Neural cell (in vitro differentiated cells): Measurements from ENCODE around the gene GRAMD1B. TPM values are rescaled to one million over a fixed set of nuclear protein-coding genes. Genes with fewer than 3 reads are reported as not detected.

ENCODE experiments used
- H2AFZ ChIP-seq: fragments of 200-600, 300-800 bp; sonication (generic), shearing (Covaris generic); 2 replicates; pipeline ENCODE4 v1.6.0; 2014; ENCODE audit warnings: low read depth, mild to moderate bottlenecking, antibody characterized with exemption, low read length, moderate library complexity
- H3F3A ChIP-seq: fragments of 200-600 bp; shearing (Covaris generic); 2 replicates; pipeline ENCODE4 v1.6.1; 2016; ENCODE audit warnings: mild to moderate bottlenecking, moderate library complexity, mixed read lengths, antibody characterized with exemption, low read length; ENCODE audit not compliant: insufficient read depth, poor library complexity, severe bottlenecking
- H3K27ac ChIP-seq: fragments of 200-600, 300-800 bp; sonication (generic), shearing (Covaris generic); 2 replicates; pipeline ENCODE4 v1.5.1; 2014; ENCODE audit warnings: mild to moderate bottlenecking, low read length, moderate library complexity
- H3K27me3 ChIP-seq: fragments of 300-800, 200-600 bp; sonication (generic), shearing (Covaris generic); 2 replicates; pipeline ENCODE4 v1.6.0; 2014; ENCODE audit warnings: mild to moderate bottlenecking, low read depth, low read length, moderate library complexity; ENCODE audit not compliant: insufficient read depth
- H3K36me3 ChIP-seq: fragments of 300-800, 200-600 bp; sonication (generic), shearing (Covaris generic); 2 replicates; pipeline ENCODE4 v1.5.1; 2014; ENCODE audit warnings: mild to moderate bottlenecking, antibody characterized with exemption, low read length, moderate library complexity; ENCODE audit not compliant: insufficient read depth
- H3K4me2 ChIP-seq: fragments of 300-800, 200-600 bp; sonication (generic), shearing (Covaris generic); 2 replicates; pipeline ENCODE4 v1.6.0; 2014; ENCODE audit warnings: mild to moderate bottlenecking, low read length
- H3K4me3 ChIP-seq: fragments of 300-800, 200-600 bp; sonication (generic), shearing (Covaris generic); 2 replicates; pipeline ENCODE4 v1.5.1; 2014; ENCODE audit warnings: mild to moderate bottlenecking, low read length, moderate library complexity
- H3K79me2 ChIP-seq: fragments of 200-600 bp; shearing (Covaris generic); replicated peaks from 2 replicates; pipeline ENCODE4 v1.6.0; 2014; ENCODE audit warnings: mild to moderate bottlenecking, low read length, moderate library complexity; ENCODE audit not compliant: insufficient read depth
- H3K9ac ChIP-seq: fragments of 300-800, 200-600 bp; sonication (generic), shearing (Covaris generic); 2 replicates; pipeline ENCODE4 v1.6.1; 2016; ENCODE audit warnings: mild to moderate bottlenecking, low read length, mixed read lengths
- H3K9me2 ChIP-seq: fragments of 200-600 bp; shearing (Covaris generic); 2 replicates; pipeline ENCODE4 v1.6.1; 2016; ENCODE audit warnings: mild to moderate bottlenecking, low read length, mixed read lengths; ENCODE audit not compliant: insufficient read depth
- H3K9me3 ChIP-seq: fragments of 200-600, 300-800 bp; sonication (generic), shearing (Covaris generic); 2 replicates; pipeline ENCODE4 v1.6.1; 2016; ENCODE audit warnings: mild to moderate bottlenecking, mixed run types, low read length, moderate library complexity, mixed read lengths
- H4K20me1 ChIP-seq: fragments of 200-600 bp; shearing (Covaris generic); 2 replicates; pipeline ENCODE4 v1.6.1; 2016; ENCODE audit warnings: mild to moderate bottlenecking, mixed run types; ENCODE audit not compliant: insufficient read depth
- CTCF ChIP-seq: fragments of 450-650 bp; IDR thresholded peaks from 2 replicates; pipeline ENCODE4 v1.5.1; 2014; ENCODE audit warnings: antibody characterized with exemption, mild to moderate bottlenecking, moderate library complexity; ENCODE audit not compliant: poor library complexity, severe bottlenecking
- EP300 ChIP-seq: fragments of 450-650 bp; conservative IDR thresholded peaks from 2 replicates; pipeline ENCODE4 v1.6.1; 2014; ENCODE audit warnings: antibody characterized with exemption, mild to moderate bottlenecking, moderate library complexity; ENCODE audit not compliant: poor library complexity, severe bottlenecking
- EZH2 ChIP-seq: fragments of 200-600, 300-800 bp; shearing (Covaris generic), sonication (generic); IDR thresholded peaks from 2 replicates; pipeline ENCODE4 v1.6.1; 2014; ENCODE audit warnings: antibody characterized with exemption, low read length, borderline replicate concordance, mild to moderate bottlenecking; ENCODE audit not compliant: insufficient read depth, poor library complexity, severe bottlenecking
- MXI1 ChIP-seq: fragments of 450-650 bp; conservative IDR thresholded peaks from 2 replicates; pipeline ENCODE4 v1.6.1; 2014; ENCODE audit warnings: antibody characterized with exemption, mild to moderate bottlenecking; ENCODE audit not compliant: poor library complexity, severe bottlenecking
- POLR2AphosphoS5 ChIP-seq: IDR thresholded peaks from 2 replicates; pipeline ENCODE4 v1.6.1; 2012
- RAD21 ChIP-seq: fragments of 450-650 bp; conservative IDR thresholded peaks from 2 replicates; pipeline ENCODE4 v1.6.1; 2014; ENCODE audit warnings: antibody characterized with exemption, mild to moderate bottlenecking, moderate library complexity
- SMC3 ChIP-seq: fragments of 450-650 bp; conservative IDR thresholded peaks from 2 replicates; pipeline ENCODE4 v1.6.1; 2014; ENCODE audit warnings: antibody characterized with exemption, mild to moderate bottlenecking, moderate library complexity; ENCODE audit not compliant: poor library complexity
- TAF1 ChIP-seq: IDR thresholded peaks from 2 replicates; pipeline ENCODE4 v1.6.1; 2012; ENCODE audit warnings: low read depth
- polyA plus RNA-seq: library from polyadenylated mRNA; depleted of rRNA; stranded (reverse); fragments of >200 nt; gene quantifications from 2 replicates; pipeline ENCODE4 v1.2.3, GENCODE V29; 2014
- TF ChIP-seq, protein P1 (sequence below): IDR thresholded peaks from 2 replicates; pipeline ENCODE4 v1.6.1; 2012; ENCODE audit warnings: borderline replicate concordance

The GRAMD1B gene
- polyA plus RNA-seq, 1 donor from 2014 or later = 1.5 TPM

DNA sequence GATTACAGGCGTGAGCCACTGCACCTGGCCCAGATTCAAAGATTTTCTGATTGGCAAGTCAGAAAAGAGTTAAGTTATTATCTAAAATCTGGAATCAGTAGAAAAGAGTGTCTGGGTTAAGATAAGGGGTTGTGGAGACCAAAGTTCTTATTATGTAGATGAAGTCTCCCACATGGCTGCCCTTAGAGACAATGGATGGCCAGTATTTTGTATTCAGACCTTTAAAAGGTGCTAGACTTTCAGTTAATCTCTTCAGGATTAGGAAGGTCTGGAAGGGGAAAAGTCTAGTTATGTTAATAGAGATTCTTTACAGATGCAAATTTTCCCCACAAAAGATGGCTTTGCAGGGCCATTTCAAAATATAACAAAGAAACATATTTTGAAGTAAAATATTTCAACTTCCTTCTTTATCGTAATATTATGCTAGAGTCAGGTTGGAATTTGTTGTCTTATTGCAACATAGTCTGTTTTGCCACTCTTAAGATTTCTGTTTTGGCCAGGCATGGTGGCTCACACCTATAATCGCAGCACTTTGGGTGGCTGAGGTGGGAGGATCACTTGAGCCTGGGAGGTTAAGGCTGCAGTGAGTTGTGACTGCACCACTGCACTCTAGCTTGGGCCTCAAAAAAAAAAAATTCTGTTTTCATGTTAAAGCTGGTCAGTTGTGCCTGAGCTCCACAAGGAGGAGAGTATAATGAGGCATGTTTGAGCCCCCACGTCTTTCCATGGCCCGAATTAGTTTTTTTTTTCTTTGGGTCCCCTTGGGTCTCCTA, 14.0 kb downstream of the GRAMD1B start:
- H3K9ac ChIP-seq = no peak overlapping the region

GRCh38 chr11:123448823-123449222, 18.8 kb downstream of the GRAMD1B start:
- H3K9me2 ChIP-seq = no peaks in the 10 kb centered on the region
- H3K4me3 ChIP-seq = no peak overlapping the region
- TF ChIP-seq CTCF (no peak), SMC3 (no peak), POLR2AphosphoS5 (no peak), RAD21 (no peak), EZH2 (no peak), EP300 (no peak), TAF1 (no peak)
- no peak overlapping the region for H3K9ac ChIP-seq
- H2AFZ ChIP-seq = no peak overlapping the region
- no peaks in the 10 kb centered on the region for H3F3A ChIP-seq
- no peaks in the 10 kb centered on the region for H4K20me1 ChIP-seq
- H3K36me3 ChIP-seq = no peaks in the 10 kb centered on the region
- no peak overlapping the region for H3K27ac ChIP-seq
- H3K9me3 ChIP-seq = no peaks in the 10 kb centered on the region
- no peaks in the 10 kb centered on the region for H3K27me3 ChIP-seq
- H3K79me2 ChIP-seq = no peaks in the 10 kb centered on the region
- H3K4me2 ChIP-seq = no peak overlapping the region

More for the DNA sequence above, 14.0 kb downstream of the GRAMD1B start:
- Histone ChIP-seq H3K4me2 (no peak overlapping the region), H4K20me1 (no peaks in the 10 kb centered on the region), H3F3A (no peaks in the 10 kb centered on the region), H3K27me3 (no peaks in the 10 kb centered on the region), H3K79me2 (no peaks in the 10 kb centered on the region), H3K27ac (no peak overlapping the region), H3K9me2 (no peaks in the 10 kb centered on the region), H2AFZ (no peak overlapping the region), H3K9me3 (no peaks in the 10 kb centered on the region), H3K36me3 (no peaks in the 10 kb centered on the region), H3K4me3 (no peak overlapping the region)
- TF ChIP-seq EP300 = no peak
- TF ChIP-seq, protein P1, sequence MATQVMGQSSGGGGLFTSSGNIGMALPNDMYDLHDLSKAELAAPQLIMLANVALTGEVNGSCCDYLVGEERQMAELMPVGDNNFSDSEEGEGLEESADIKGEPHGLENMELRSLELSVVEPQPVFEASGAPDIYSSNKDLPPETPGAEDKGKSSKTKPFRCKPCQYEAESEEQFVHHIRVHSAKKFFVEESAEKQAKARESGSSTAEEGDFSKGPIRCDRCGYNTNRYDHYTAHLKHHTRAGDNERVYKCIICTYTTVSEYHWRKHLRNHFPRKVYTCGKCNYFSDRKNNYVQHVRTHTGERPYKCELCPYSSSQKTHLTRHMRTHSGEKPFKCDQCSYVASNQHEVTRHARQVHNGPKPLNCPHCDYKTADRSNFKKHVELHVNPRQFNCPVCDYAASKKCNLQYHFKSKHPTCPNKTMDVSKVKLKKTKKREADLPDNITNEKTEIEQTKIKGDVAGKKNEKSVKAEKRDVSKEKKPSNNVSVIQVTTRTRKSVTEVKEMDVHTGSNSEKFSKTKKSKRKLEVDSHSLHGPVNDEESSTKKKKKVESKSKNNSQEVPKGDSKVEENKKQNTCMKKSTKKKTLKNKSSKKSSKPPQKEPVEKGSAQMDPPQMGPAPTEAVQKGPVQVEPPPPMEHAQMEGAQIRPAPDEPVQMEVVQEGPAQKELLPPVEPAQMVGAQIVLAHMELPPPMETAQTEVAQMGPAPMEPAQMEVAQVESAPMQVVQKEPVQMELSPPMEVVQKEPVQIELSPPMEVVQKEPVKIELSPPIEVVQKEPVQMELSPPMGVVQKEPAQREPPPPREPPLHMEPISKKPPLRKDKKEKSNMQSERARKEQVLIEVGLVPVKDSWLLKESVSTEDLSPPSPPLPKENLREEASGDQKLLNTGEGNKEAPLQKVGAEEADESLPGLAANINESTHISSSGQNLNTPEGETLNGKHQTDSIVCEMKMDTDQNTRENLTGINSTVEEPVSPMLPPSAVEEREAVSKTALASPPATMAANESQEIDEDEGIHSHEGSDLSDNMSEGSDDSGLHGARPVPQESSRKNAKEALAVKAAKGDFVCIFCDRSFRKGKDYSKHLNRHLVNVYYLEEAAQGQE = no peak
- TF ChIP-seq POLR2AphosphoS5 = no peak
- no peak for TF ChIP-seq SMC3

DNA sequence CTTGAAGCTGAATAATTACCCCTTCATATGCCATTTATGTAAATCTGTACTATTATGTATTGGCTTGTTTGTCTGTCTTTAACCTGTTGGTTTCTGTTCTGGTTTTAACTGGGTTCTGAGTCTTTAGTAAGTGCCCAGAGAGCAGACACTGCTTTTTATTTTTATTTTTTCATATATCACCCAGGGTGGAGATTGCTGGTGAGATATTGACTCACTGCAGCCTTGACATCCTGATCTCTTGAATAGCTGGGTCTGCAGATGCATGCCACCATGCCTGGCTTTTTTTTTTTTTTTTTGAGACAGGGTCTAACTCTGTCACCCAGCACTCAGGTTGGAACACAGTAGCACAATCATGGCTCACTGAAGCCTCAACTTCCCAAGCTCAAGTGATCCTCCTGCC, 19.4 kb downstream of the GRAMD1B start:
- no peaks in the 10 kb centered on the region for H3K9me2 ChIP-seq
- H3K27ac ChIP-seq = no peak overlapping the region
- no peaks in the 10 kb centered on the region for H3K79me2 ChIP-seq
- H3F3A ChIP-seq = no peaks in the 10 kb centered on the region
- no peak for TF ChIP-seq MXI1
- TF ChIP-seq TAF1 = no peak
- no peak for TF ChIP-seq EP300
- no peak for TF ChIP-seq EZH2
- TF ChIP-seq SMC3 = no peak
- TF ChIP-seq RAD21 = no peak
- TF ChIP-seq, protein P1 = no peak
- no peak for TF ChIP-seq CTCF
- no peak for TF ChIP-seq POLR2AphosphoS5
- H3K9ac ChIP-seq = no peak overlapping the region
- H3K27me3 ChIP-seq = no peaks in the 10 kb centered on the region
- no peaks in the 10 kb centered on the region for H4K20me1 ChIP-seq
- no peak overlapping the region for H3K4me3 ChIP-seq
- no peaks in the 10 kb centered on the region for H3K36me3 ChIP-seq
- H3K4me2 ChIP-seq = no peak overlapping the region
- no peak overlapping the region for H2AFZ ChIP-seq
- H3K9me3 ChIP-seq = no peaks in the 10 kb centered on the region
